Liver (tissue), 9 donors: ENCODE data around the gene DCXR. TPM values are rescaled to one million over a fixed set of nuclear protein-coding genes. Genes with fewer than 3 reads are reported as not detected.

Experiments
- DNase-seq: peaks from one replicate; pipeline ENCODE4 v3.0.0-alpha.2; 2017; ENCODE audit warnings: low spot score
- H3K27ac ChIP-seq, 2 donors: one replicate each; pipeline ENCODE4 v1.7.0; 2013; ENCODE audit warnings: inconsistent platforms in 2 of 2, low read length in 2 of 2, control low read depth in 1 of 2, low read depth in 1 of 2, mild to moderate bottlenecking in 1 of 2
- H3K27me3 ChIP-seq, 4 donors: one replicate each; pipeline versions ENCODE4 v1.6.1 to v1.7.0; 2013; ENCODE audit warnings: low read length in 3 of 4, inconsistent platforms in 1 of 4, mild to moderate bottlenecking in 1 of 4, moderate library complexity in 1 of 4; ENCODE audit not compliant: control insufficient read depth in 4 of 4, insufficient read depth in 4 of 4
- H3K36me3 ChIP-seq, 4 donors: one replicate each; pipeline versions ENCODE4 v1.6.1 to v1.7.0; 2013; ENCODE audit warnings: low read length in 3 of 4, mild to moderate bottlenecking in 3 of 4, low read depth in 1 of 4, moderate library complexity in 1 of 4; ENCODE audit not compliant: control insufficient read depth in 4 of 4, insufficient read depth in 3 of 4
- H3K4me1 ChIP-seq, 4 donors: one replicate each; pipeline versions ENCODE4 v1.6.1 to v1.7.0; 2013; ENCODE audit warnings: low read length in 3 of 4, mild to moderate bottlenecking in 3 of 4, moderate library complexity in 1 of 4; ENCODE audit not compliant: control insufficient read depth in 4 of 4, insufficient read depth in 4 of 4
- H3K4me3 ChIP-seq, 3 donors: one replicate each; pipeline versions ENCODE4 v1.6.1 to v1.7.0; 2013; ENCODE audit warnings: low read length in 3 of 3, control low read depth in 1 of 3, low read depth in 1 of 3, mild to moderate bottlenecking in 1 of 3
- H3K9ac ChIP-seq, 2 donors: one replicate each; pipeline ENCODE4 v1.7.0; 2013; ENCODE audit warnings: low read length in 2 of 2, mild to moderate bottlenecking in 2 of 2, moderate library complexity in 2 of 2, control low read depth in 1 of 2, low read depth in 1 of 2
- H3K9me3 ChIP-seq, 4 donors: one replicate each; pipeline versions ENCODE4 v1.6.1 to v1.7.0; 2013; ENCODE audit warnings: low read length in 3 of 4; ENCODE audit not compliant: control insufficient read depth in 4 of 4
- ATF3 ChIP-seq: IDR thresholded peaks from 2 replicates; pipeline ENCODE4 v1.6.1; 2016; ENCODE audit warnings: antibody characterized with exemption
- EGR1 ChIP-seq, 2 donors: IDR thresholded peaks; 2 replicates each; pipeline ENCODE4 v1.6.1; 2016 to 2018; ENCODE audit warnings: antibody characterized with exemption in 2 of 2, low read depth in 2 of 2
- FOXA1 ChIP-seq: IDR thresholded peaks from 2 replicates; pipeline ENCODE4 v1.6.1; 2016; ENCODE audit warnings: antibody characterized with exemption
- FOXA2 ChIP-seq: IDR thresholded peaks from 2 replicates; pipeline ENCODE4 v1.6.1; 2016; ENCODE audit warnings: antibody characterized with exemption
- GABPA ChIP-seq, 2 donors: IDR thresholded peaks in 1 of 2; conservative IDR thresholded peaks in 1 of 2; 2 replicates each; pipeline ENCODE4 v1.6.1; 2016; ENCODE audit warnings: antibody characterized with exemption in 2 of 2, mild to moderate bottlenecking in 1 of 2, moderate library complexity in 1 of 2
- HNF4A ChIP-seq, 2 donors: conservative IDR thresholded peaks; 2 replicates each; pipeline ENCODE4 v1.6.1; 2016; ENCODE audit warnings: antibody characterized with exemption in 2 of 2, mild to moderate bottlenecking in 2 of 2
- HNF4G ChIP-seq: IDR thresholded peaks from 2 replicates; pipeline ENCODE4 v1.6.1; 2016; ENCODE audit warnings: antibody characterized with exemption
- JUND ChIP-seq, 2 donors: IDR thresholded peaks; 2 replicates each; pipeline ENCODE4 v1.6.1; 2016; ENCODE audit warnings: antibody characterized with exemption in 2 of 2
- MAX ChIP-seq: IDR thresholded peaks from 2 replicates; pipeline ENCODE4 v1.6.1; 2016; ENCODE audit warnings: antibody characterized with exemption
- NR2F2 ChIP-seq: IDR thresholded peaks from 2 replicates; pipeline ENCODE4 v1.6.1; 2016; ENCODE audit warnings: antibody characterized with exemption
- RAD21 ChIP-seq, 2 donors: IDR thresholded peaks; 2 replicates each; pipeline ENCODE4 v1.6.1; 2016; ENCODE audit warnings: antibody characterized with exemption in 2 of 2, mild to moderate bottlenecking in 2 of 2
- REST ChIP-seq: IDR thresholded peaks from 2 replicates; pipeline ENCODE4 v1.6.1; 2016; ENCODE audit warnings: antibody characterized with exemption, mild to moderate bottlenecking
- RXRA ChIP-seq, 2 donors: IDR thresholded peaks; 2 replicates each; pipeline ENCODE4 v1.6.1; 2017 to 2018; ENCODE audit warnings: antibody characterized with exemption in 2 of 2, mild to moderate bottlenecking in 1 of 2
- SP1 ChIP-seq: IDR thresholded peaks from 2 replicates; pipeline ENCODE4 v1.6.1; 2018; ENCODE audit warnings: antibody characterized with exemption, mild to moderate bottlenecking
- TAF1 ChIP-seq: conservative IDR thresholded peaks from 2 replicates; pipeline ENCODE4 v1.6.1; 2016; ENCODE audit warnings: antibody characterized with exemption, mild to moderate bottlenecking
- YY1 ChIP-seq: IDR thresholded peaks from 2 replicates; pipeline ENCODE4 v1.6.1; 2016; ENCODE audit warnings: antibody characterized with exemption, mild to moderate bottlenecking
- WGBS: extraction: QIAGEN DNeasy Blood & Tissue Kit; methylation state at CpG from one replicate; pipeline ENCODE4 v1.1.7; 2013; 5-methylcytosine and 5-hydroxymethylcytosine counted together
- polyA plus RNA-seq, 2 donors: library from polyadenylated mRNA; stranded (reverse) in 1 of 2; unstranded in 1 of 2; fragments of 200-250 nt in 1 of 2; fragments of >200 nt in 1 of 2; fragmentation: Nextera tagmentation in 1 of 2; extraction: Ambion mirVana in 1 of 2; gene quantifications; one replicate each; pipeline versions ENCODE4 v1.2.1 to v1.2.3, GENCODE V29; 2013 to 2015
- total RNA-seq, 2 donors: library from RNA; depleted of rRNA; stranded (reverse); fragments of >200 nt; gene quantifications; one replicate each; pipeline ENCODE4 v1.2.3, GENCODE V29; 2014
- TF ChIP-seq, protein P1 (sequence below): IDR thresholded peaks from 2 replicates; pipeline ENCODE4 v1.6.1; 2016; ENCODE audit warnings: antibody characterized with exemption
- TF ChIP-seq, protein P2 (sequence below): fragments of 150-350 bp; IDR thresholded peaks from 2 replicates; pipeline ENCODE4 v1.5.1; 2017; ENCODE audit warnings: improper control_type of control experiment, low read depth, low read length; ENCODE audit not compliant: missing input control
- donor health status: healthy.
- donor health status: healthy.
- donor health status: healthy.
- donor health status: healthy.
- donor health status: healthy.

DCXR gene
- total and polyA plus RNA-seq, 4 donors, result 58.6 to 1,190 (median 585) TPM

- H3K4me1 ChIP-seq, result peaks cover 0 to 17% (median 4%) of the 10 kb centered on the region in 4 donors
- TF ChIP-seq, protein P1, sequence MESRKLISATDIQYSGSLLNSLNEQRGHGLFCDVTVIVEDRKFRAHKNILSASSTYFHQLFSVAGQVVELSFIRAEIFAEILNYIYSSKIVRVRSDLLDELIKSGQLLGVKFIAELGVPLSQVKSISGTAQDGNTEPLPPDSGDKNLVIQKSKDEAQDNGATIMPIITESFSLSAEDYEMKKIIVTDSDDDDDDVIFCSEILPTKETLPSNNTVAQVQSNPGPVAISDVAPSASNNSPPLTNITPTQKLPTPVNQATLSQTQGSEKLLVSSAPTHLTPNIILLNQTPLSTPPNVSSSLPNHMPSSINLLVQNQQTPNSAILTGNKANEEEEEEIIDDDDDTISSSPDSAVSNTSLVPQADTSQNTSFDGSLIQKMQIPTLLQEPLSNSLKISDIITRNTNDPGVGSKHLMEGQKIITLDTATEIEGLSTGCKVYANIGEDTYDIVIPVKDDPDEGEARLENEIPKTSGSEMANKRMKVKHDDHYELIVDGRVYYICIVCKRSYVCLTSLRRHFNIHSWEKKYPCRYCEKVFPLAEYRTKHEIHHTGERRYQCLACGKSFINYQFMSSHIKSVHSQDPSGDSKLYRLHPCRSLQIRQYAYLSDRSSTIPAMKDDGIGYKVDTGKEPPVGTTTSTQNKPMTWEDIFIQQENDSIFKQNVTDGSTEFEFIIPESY, result no peak
- TF ChIP-seq EGR1 (IDR thresholded peaks at IDR 0.05; ENCODE audit: low read depth in 2 of 2), result no peak
- TF ChIP-seq, protein P2, sequence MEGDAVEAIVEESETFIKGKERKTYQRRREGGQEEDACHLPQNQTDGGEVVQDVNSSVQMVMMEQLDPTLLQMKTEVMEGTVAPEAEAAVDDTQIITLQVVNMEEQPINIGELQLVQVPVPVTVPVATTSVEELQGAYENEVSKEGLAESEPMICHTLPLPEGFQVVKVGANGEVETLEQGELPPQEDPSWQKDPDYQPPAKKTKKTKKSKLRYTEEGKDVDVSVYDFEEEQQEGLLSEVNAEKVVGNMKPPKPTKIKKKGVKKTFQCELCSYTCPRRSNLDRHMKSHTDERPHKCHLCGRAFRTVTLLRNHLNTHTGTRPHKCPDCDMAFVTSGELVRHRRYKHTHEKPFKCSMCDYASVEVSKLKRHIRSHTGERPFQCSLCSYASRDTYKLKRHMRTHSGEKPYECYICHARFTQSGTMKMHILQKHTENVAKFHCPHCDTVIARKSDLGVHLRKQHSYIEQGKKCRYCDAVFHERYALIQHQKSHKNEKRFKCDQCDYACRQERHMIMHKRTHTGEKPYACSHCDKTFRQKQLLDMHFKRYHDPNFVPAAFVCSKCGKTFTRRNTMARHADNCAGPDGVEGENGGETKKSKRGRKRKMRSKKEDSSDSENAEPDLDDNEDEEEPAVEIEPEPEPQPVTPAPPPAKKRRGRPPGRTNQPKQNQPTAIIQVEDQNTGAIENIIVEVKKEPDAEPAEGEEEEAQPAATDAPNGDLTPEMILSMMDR, result no peak
- TF ChIP-seq JUND (IDR thresholded peaks at IDR 0.05), result no peak
- no peak for TF ChIP-seq FOXA2
- TF ChIP-seq GABPA (IDR thresholded peaks at IDR 0.05 in 1 of 2, conservative IDR thresholded peaks at IDR 0.05 in 1 of 2), result no peak
- TF ChIP-seq YY1, result no peak
- TF ChIP-seq RXRA (IDR thresholded peaks at IDR 0.05), result no peak
- TF ChIP-seq MAX, result no peak
- TF ChIP-seq HNF4A (conservative IDR thresholded peaks at IDR 0.05), result no peak
- TF ChIP-seq ATF3, result no peak
- no peak for TF ChIP-seq NR2F2
- no peak for TF ChIP-seq REST
- TF ChIP-seq FOXA1, result no peak
- TF ChIP-seq RAD21 (IDR thresholded peaks at IDR 0.05), result no peak
- no peak for TF ChIP-seq TAF1
- no peak for TF ChIP-seq SP1
- no peak for TF ChIP-seq HNF4G
- no peaks in the 10 kb centered on the region for H3K27me3 ChIP-seq
- WGBS, result 90% methylated on average over 19 of the region's 19 CpGs
- H3K27ac ChIP-seq, result no peak overlapping the region
- H3K9ac ChIP-seq, result no peak overlapping the region
- H3K36me3 ChIP-seq, result peaks cover 36 to 72% (median 59%) of the 10 kb centered on the region in 4 donors
- H3K9me3 ChIP-seq, result no peaks in the 10 kb centered on the region
- no peak for DNase-seq
- H3K4me3 ChIP-seq, result no peak overlapping the region
These were observed 45.0 kb upstream of the DCXR start for GRCh38 chr17:82082456-82082855.
